Ammon's horn (tissue), 1 donor: ENCODE measurements around the gene NPFFR2.
"Not testable (repeated sequence)": the region's sequence is repeated elsewhere in the genome, so short reads cannot be mapped to it uniquely, and the experiment has no call there.

Experiments used
- DNase-seq: peaks from one replicate; pipeline ENCODE4 v3.0.0-alpha.2; 2016; ENCODE audit warnings: low spot score

The NPFFR2 gene

DNA sequence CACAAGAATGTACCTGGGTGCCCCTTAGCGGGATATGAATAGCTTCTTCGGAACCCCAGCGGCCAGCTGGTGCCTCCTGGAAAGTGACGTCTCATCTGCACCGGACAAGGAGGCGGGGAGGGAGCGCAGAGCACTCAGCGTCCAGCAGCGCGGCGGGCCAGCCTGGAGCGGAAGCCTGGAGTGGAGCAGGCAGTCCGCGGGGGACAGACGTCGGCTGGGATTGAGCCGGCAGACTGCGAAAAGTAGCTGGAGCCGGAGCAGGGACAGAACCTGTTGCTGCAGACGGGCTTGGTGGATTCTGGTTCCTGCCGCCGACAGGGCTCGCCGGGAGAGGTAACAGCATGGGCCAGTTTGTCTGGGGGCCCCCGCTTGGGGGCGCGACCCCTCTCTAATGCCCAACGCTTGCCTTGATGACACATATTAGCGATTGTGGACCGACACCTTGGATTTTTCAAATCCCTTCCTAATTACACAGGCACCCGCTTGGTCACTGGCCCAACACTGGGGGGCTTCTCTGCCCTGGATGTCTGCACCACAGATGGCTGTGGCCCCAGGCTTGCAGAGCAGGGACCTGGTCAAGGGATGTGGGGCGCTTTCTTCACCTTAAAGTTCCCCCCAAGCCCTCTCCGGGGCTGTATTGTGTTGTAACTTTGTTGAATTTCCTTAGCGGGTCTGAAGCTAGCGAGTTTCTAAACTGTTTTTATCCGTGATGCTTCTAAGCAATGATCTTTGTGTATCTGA, at the start of gene NPFFR2:
Gene NPFFR2, plus strand, starts transcription at position 133 of the 741 bp plus-strand sequence. CDS start 96,592 bp downstream, outside the sequence.
- peak; percentile 7 for DNase-seq

DNA sequence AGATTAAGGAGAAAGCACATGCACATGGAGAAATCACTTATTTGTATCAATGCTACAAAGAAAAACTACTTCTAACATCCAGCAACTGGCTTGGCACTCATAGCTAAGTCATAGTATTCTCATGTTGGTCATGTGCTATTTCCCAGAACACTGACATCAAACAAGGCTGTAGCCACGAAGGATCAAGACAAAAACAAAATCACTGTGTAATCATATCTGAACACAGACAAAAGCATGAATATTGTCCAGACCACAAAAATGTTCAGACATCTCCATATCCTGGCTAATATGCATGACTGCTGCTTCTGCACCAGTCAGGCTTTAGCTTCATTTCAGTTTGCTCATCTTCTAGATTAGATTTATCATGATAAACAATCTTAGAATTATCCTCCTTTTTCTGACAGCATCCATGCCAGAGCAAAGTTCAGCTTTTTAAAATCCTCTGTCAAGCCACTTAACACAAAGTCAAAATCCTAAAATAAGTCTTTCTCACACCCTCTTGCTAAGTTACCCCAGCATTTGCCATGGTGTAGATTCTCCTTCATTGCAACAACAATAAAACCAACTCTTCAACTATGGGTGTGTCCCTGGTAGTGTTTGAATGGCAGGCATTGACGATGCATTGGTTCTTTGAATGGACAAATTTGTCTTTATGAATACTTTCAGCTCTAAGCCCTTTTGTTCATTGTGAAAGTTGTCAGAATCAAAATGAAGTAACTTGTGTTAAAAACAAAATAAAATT, 39.1 kb upstream of the NPFFR2 start:
- DNase-seq = no peak

- DNase-seq = no peak
Measured at GRCh38 chr4:71994559-71994958, 37.2 kb upstream of the NPFFR2 start.

DNA sequence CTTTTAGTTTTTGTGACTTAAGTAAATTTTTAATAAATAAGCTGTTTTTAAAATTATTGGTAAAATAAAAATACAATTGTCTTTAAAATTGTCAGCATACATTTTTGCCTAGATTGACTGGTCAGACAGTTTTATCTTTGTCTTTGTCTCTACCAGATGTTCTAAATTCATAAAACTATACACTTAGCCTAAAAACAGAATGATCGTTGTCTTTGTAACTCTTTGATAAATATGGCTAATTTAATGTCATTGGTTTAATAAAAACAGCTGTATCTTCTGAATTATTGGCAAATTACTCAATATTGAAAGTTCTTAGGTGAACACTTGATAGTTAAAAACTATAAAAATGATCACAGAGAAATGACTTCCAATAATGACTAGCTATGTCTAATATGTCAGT, 36.5 kb upstream of the NPFFR2 start:
- DNase-seq = no peak

- DNase-seq = no peak
Measured at GRCh38 chr4:72006586-72006985, 25.2 kb upstream of the NPFFR2 start.

DNA sequence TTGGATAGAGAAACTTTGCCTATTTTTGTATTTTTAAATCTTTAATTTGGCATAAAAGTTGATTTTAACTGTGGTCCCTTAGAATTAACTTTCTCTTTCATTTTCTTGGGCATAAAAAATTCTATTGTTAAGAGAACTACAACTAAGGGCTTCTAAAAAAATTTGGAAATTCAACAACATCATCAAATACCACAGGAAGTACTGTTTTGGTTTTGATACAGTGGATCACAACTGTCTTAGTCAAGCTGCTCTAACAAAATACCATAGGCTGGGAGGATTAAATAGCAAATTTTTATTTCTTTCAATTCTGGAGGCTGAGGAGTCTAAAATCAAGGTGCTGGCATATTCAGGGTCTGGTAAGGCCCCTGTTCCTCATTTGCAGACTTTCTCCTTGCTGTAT, 19.9 kb upstream of the NPFFR2 start:
- no peak for DNase-seq

DNA sequence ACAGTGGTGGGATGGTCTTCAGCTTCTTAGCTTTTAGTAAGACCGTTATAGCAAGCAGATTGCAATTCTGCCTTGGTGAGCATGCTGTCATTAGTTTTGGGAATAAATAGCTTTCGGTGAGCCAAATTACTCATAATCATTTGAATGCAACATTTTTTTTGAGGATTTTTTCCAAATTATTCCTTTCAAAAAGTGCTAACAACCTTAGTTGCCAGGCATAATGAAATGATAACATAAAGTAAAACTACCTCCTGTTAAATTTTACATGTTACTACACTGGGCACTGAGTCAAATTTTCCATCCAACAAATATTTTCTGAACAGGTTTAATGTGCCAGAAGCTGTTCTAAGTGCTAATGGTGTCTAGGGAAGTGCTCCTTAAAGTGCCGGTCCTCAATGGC, 15.8 kb upstream of the NPFFR2 start:
- DNase-seq = peak; percentile 11

DNA sequence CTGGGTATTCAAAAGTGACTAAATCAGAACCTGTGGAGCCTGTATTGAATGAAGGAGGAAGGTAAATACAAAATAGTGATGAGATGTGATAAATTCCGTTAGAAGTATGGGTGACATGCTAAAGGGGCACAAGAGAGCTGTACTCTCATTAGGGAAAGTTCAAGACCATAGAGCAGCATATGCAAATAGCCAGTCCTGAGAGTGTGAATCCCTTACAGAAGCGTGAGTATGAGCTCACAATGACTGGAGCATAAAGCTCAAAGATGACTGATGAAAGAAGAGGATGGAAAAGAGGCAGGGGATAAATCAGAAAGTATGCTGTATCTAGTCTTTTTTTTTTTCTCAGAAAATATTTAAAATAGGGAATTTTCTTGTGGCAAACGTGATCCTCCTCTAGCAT, 12.1 kb upstream of the NPFFR2 start:
- DNase-seq = no peak

DNA sequence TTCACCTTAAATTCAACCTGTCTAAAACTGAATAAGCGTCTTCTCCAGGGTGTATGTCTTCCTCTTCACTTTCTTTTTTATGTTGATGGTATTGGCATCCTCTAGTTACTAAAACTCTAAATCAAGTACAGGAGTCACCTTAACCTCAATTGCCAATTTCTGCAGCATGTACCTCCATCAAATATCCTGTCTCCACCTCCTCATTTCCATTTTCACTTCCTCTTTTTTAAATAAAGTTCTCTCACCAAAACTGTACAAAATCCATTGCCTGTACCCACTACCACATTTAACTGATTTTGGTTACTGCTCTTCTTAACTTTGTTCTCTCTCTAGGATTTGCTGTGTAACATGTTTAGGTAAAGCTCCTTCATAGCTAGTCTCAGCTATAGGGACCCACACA, 9.2 kb upstream of the NPFFR2 start:
- no peak for DNase-seq

DNA sequence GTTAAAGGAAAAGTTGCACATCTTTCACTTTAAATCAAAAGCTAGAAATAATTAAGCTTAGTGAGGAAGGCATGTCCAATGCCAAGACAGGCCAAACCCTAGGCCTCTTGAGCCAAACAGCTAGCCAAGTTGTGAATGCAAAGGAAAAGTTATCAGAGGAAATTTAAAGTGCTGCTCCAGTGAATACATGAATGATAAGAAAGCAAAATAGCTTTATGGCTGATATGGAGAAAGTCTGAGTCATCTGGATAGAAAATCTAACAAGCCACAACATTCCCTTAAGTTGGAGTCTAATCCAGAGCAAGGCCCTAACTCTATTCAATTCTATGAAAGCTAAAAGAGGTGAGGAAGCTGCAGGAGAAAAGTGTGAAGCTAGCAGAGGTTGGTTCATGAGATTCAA, 23.8 kb downstream of the NPFFR2 start:
- DNase-seq = no peak

DNA sequence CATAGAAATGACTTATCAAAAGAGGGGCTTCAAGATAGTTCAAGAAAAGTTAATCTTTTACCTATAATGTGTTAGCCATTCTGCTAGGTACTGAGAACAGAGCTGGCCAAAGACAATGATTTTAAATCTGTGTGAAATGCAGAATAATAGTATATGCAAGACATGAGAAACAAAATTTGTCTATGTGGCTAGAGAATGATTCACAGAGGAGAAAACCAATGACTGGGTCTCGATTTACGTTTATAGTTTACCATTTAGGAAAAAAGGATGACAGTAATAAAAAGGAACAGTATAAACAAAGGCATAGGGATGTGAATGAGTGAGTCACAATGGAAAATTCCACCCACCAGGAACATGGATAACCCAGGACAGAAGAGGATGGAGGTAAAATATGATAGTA, 31.9 kb downstream of the NPFFR2 start:
- DNase-seq = no peak

GRCh38 chr4:72067051-72067450, 35.3 kb downstream of the NPFFR2 start:
- DNase-seq = no peak

GRCh38 chr4:72073816-72074215, 42.0 kb downstream of the NPFFR2 start:
- DNase-seq = no peak

GRCh38 chr4:72076562-72076961, 44.8 kb downstream of the NPFFR2 start:
- DNase-seq = no peak

DNA sequence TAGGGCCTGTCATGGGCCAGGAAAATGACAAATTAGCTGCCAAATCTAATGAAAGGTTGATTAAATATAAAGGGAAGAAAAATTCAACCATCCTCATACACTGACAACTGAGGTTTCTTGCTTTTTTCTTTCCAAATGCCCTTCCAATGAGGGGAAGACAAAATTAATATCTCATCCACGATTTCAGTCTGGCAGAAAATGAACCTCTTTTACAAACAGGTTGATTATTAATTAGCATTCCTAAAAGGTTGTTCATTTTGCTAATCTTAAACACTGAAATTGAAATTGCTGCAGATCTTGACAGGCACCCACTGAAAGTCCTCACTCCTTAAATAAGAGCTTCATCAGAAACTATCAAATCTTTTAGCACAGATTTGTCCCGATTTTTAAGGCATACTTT, 45.5 kb downstream of the NPFFR2 start:
- no peak for DNase-seq

DNA sequence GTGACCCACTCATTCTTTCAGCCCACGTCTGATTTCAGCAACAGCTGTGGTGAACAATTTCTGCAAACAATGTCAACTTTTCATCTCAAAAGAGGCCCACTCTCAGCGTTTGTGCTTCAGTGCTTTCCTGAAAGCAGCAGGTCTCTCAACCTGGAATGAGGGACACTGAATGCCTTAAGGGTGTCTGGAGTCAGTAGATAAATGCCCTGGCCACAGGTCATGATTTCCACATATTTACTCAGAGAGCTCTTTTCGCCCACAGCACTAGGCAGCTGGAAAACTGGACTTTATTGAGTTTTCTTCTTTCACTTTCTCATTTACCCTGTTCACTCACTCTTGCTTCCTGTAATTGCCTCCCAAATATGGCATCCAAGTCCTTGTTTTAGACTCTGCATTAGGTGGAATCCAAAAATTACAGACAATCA, 52.8 kb downstream of the NPFFR2 start:
- no peak for DNase-seq

- DNase-seq = not testable (repeated sequence)
Measured at GRCh38 chr4:72090606-72091005, 58.8 kb downstream of the NPFFR2 start.

DNA sequence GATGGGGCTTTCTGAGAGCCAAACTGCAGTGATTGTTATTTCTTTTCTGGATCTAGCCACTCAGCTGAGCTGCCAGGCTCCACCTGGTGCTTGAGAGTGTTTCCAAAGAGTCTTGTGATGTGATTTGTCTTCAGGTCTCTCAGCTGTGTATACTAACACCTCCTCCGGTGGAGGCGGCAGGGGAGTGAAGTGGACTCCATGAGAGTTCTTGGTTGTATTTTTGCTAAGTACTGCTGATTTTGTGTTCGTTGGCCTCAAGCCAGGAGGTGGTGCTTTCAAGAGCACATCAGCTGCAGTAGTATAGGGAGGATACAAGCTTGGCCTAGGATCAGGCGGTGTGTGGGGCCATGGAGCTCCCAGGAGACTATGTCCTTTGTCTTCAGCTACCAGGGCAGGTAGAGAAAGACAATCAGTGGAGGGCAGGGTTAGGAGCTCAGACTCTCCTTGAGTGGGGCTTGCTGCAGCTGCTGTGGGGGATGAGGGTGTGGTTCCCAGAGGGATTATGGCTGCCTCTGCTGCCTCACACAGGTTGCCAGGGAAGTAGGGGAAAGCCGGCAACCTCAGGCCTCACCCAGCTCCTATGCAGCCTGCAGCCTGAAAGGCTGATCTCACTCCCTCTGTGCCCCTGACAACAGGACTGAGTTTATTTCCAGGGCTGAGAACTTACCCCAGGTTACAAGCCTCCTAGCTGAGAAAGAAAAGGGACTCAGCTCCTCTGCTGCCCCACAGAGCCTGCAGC, 62.4 kb downstream of the NPFFR2 start:
- DNase-seq = no peak

GRCh38 chr4:72107456-72107855, 75.7 kb downstream of the NPFFR2 start:
- no peak for DNase-seq

DNA sequence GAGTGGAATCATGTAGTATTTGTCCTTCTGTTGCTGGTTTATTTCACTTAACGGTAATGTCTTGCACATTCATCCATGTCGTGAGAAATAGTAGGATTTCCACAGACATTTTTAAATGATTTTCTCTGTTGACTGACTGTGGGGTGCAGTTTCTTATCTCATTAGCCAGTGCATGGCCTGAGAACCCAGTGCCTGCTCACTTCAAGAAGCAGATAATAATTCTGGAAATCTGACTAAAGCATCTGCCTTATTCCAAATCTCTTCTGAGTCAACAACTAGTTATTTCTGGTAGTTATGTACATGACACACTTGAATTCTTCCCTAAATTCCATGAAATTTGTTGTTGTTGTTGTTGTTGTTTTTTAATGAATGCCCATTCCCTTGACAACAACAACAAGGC, 77.6 kb downstream of the NPFFR2 start:
- DNase-seq = no peak

DNA sequence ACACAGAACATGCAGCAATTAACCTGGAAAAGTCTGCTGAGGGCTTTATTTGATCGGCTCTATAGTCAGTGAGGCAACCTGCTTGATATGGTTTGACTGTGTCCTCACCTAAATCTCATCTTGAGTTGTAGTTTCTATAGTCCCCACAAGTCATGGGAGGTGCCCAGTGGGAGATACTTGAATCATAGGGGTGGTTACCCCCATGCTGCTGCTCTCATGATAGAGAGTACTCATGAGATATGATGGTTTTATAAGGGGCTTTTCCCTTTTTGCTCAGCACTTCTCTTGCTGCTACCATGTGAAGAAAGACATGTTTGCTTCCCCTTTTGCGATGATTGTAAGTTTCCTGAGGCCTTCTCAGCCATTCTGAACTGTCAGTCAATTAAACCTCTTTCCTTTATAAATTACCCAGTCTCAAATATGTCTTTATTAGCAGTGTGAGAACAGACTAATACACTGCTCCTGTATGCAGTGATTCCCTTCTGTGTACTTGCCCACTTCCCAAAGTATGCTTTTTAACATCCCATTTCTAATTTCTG, 78.2 kb downstream of the NPFFR2 start:
- no peak for DNase-seq

- DNase-seq = no peak
Measured at GRCh38 chr4:72110886-72111285, 79.1 kb downstream of the NPFFR2 start.

GRCh38 chr4:72111863-72112262, 80.1 kb downstream of the NPFFR2 start:
- no peak for DNase-seq
